HL-60 (cell line): Measurements from ENCODE around the gene CALHM5.

Experiments used
- POLR2AphosphoS5 ChIP-seq: IDR thresholded peaks from 2 replicates; pipeline ENCODE4 v1.6.1; 2012; ENCODE audit warnings: low read depth
- REST ChIP-seq: IDR thresholded peaks from 2 replicates; pipeline ENCODE4 v1.6.1; 2012; ENCODE audit warnings: low read depth; ENCODE audit not compliant: insufficient replicate concordance
- SPI1 ChIP-seq: IDR thresholded peaks from 2 replicates; pipeline ENCODE4 v1.6.1; 2012; ENCODE audit warnings: low read depth, mild to moderate bottlenecking, borderline replicate concordance
- TF ChIP-seq, protein P1 (sequence below): IDR thresholded peaks from one replicate; pipeline ENCODE4 v1.5.1; 2011; ENCODE audit warnings: low read length, control low read depth, inconsistent platforms; ENCODE audit not compliant: insufficient read depth

GRCh38 chr6:116557893-116558292 lies 46.5 kb downstream of the CALHM5 start:
- no peak for TF ChIP-seq POLR2AphosphoS5
- no peak for TF ChIP-seq SPI1
- TF ChIP-seq, protein P1, sequence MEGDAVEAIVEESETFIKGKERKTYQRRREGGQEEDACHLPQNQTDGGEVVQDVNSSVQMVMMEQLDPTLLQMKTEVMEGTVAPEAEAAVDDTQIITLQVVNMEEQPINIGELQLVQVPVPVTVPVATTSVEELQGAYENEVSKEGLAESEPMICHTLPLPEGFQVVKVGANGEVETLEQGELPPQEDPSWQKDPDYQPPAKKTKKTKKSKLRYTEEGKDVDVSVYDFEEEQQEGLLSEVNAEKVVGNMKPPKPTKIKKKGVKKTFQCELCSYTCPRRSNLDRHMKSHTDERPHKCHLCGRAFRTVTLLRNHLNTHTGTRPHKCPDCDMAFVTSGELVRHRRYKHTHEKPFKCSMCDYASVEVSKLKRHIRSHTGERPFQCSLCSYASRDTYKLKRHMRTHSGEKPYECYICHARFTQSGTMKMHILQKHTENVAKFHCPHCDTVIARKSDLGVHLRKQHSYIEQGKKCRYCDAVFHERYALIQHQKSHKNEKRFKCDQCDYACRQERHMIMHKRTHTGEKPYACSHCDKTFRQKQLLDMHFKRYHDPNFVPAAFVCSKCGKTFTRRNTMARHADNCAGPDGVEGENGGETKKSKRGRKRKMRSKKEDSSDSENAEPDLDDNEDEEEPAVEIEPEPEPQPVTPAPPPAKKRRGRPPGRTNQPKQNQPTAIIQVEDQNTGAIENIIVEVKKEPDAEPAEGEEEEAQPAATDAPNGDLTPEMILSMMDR: no peak
- TF ChIP-seq REST: no peak
